HG03439 (cell line): ENCODE results near the gene CMTM8.
A peak's percentile ranks its signal among the peaks of the same experiment; 100 is the strongest.

ENCODE experiments used
- ATAC-seq: cut with Tn5 transposase; IDR thresholded peaks from one replicate; pipeline ENCODE4 v1.9.1; 2021; ENCODE audit warnings: mild to moderate bottlenecking, moderate library complexity; ENCODE audit not compliant: unreplicated experiment

The CMTM8 gene

DNA sequence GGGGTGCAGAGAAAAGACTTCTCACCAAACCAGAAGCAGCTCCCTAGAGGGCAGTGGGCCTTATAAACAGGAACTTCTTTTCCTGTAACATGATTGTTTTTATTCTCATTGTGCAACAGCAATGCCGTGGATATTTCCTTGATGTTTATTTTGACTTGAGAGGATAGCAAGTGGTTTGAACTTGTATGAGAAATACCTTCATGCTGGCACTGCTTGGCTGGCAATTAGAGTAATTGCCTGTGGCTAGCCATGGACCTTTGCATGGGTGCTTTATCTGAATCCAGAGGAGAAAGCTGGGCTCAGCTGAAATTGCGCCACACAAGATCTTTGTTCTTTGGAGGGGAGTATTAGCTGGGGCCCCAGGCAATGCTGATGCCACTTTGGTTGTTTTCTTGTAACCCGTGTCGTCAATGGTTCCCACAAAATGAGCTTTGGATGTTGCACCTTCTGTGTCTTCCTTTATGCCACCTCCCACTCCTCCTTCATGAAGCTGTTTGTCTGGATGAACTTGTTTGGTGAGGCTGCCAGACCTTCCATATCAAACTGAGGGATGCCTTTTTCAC, 37.9 kb downstream of the CMTM8 start:
- ATAC-seq, result no peak

DNA sequence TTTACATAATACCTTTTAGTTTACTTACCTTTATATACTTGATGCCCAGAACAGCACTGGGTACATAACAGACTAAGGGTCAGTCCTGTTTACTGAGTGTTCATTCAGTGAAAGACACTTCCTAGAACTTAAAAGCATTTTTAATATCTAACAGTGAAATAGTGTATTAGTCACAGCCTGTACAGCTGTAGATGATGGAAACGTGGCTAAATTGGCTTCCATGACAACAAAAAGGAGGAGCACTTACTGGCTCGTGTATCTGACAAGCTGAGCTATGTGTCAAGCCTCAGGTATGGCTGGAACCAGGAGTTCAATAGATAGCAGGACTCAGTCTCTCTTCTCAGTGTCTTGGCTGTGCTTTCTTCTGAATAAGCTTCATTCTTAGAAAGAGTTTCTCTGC, 40.2 kb downstream of the CMTM8 start:
- ATAC-seq, result no peak

DNA sequence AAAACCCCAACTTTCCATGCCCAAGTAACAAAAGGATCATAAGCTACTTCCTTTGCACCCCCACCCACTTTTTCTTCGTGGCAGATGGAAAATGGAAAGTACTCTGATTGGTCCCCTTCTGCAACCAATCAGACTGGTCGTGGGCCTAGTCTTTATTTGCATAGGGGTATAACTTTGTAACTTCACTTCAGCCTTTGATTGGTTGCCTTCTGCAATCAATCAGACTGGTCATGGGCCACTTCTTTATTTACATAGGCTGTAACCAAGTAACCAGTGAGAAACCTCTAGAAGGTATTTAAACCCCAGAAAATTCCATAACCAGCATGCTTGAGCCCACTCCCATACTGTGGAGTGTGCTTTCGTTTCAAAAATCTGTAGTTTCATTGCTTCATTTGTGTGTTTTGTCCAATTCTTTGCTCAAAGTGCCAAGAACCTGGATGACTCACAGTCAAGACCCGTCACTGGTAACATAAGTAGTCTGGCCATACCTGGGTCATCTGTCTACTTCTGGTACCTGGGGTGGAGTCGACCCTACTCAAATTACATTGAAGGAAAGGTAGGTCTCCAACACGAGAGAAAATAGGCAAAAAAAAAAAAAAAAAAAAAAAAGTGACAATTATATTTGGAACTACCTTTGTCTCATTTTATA, 41.9 kb downstream of the CMTM8 start:
- ATAC-seq, result no peak

DNA sequence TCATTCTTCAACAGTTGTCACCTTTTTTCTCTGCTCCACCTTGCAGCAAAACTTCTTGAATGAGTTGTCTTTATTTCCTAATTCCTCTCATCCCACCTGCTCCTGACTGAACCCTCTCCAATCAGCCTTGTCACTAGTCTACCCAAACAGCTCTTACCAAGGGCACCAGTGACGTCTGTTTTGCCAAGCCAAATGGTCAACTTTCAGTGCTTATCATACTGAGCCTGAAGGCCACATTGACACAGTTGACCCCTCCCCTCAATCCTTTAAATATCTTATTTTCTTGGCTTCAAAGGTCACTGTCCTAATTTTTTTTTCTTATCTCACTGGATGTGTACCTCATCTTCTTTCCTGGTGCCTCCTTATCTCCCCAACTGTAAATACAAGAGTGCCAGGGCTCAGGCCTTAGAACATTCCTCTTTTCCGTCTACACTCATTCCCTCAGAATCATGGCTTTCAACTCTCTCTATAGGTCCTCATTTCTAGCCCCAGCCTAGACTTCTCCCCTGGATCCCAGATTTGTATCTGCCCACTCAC, 43.2 kb downstream of the CMTM8 start:
- ATAC-seq, result no peak

DNA sequence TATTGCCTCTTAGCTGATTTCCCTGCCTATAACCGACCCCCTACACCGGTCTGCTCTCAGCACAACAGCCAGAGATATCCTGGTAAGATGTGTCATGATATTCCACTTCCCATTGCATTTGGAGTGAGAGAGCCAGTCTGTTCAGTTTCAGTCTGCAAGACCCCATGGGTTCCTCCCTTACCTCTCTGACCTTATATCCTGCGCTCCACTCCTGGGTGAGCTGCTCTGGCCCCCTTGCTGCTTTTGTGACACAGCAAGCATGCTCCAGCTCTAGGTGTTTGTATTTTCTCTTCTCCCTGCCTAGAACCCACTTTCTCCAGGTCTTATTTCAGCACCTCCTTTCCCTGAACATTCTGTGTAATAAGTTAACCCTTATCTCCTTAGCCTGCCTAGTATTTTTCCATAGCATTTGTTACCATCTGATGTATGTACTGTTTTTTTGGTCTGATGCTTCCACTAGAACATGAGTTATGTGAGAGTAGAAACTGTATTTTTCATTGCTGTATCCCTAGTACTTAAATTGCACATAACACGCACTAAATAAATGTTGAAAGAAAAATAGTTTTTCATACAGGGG, 44.2 kb downstream of the CMTM8 start:
- ATAC-seq, result no peak

DNA sequence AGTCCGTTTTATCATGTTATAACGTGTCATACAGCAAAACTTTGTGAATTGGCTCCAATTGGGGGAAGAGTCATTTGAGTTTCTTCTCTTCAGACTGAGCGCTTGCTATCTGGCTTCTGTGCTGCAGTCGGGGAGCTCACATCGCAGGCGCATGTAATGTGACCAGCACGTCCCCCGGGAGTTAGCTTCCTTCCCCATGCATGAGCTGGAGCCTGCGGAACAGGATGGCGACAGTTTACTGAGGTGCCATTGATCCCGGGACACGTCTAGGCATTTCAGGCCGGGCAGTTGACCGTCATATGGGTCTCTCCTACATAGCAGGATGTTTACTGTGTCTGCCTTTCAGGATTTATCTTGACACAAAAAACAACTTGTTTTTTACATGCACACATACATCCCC, 44.8 kb downstream of the CMTM8 start:
- ATAC-seq, result no peak

DNA sequence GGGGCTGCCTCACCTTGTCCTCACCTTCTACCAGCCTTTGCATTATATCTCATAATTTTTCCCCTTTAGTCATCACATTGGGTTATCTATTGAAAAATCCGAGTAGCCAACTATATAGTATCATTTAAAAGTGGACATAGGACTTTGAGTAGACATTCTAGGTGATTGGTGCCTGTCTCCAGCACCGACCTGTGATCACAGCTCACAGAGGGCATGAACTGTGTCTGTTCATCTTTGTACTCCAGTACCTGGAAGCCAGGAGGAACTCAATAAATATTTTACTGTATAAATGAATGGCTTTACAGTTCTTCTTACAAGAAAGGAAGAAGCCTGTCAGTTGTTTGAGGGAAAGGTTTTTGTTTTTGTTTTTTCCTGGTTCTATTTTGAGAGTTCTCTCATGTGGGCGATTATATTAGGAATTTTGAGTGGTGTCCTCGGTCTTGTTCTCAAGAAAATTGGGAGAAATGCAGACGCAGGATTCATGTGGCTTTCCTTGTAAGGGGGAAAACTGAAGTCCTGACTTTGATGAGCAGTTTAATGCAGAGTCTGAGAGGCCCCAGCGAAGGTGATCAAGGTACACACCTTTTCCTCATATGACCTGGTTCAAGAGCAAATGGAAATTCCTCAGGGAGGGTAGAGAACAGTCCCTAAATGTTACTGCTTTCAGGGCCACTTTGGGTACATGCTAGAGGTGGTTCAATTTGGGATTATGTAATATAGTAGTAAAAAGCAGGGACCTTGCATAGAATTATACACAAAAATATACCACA, 46.1 kb downstream of the CMTM8 start:
- no peak for ATAC-seq

DNA sequence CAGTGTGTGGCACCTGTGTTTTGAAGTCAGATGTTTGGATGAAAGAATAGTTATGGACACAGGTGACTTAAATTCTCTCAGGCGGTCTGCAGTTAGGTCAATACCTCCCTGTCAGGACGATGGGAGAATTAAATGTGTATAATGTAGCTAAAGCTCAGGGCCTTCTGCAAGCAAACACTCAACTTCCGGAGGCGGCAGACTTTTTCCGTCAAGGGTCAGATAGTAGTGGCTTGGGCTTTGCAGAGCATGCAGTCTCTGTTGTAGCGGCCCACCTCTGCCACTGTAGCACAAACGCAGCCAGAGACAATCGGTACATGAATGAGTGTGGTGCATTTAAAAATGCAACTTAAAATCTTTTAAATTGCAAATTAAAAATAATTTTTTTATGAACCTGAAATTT, 47.4 kb downstream of the CMTM8 start:
- ATAC-seq, result no peak

DNA sequence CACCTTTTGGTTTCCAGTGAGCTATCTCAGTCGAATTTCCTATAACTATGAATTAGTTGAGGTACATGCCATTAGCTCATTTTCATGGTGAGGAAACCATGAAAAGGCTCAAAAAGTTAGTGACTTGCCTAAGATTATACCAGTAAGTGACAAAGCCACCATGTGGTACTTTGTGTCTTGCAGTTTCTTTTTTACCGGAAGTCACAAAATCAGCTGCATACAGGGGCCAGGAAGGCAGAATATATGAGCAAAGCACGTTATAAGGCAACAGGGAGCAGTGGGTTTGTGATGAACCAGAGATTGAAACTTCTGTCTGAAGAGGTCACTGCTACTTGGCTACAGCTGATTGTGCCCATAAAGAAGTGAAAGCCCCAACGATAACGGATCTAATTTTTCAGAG, 50.3 kb downstream of the CMTM8 start:
- ATAC-seq, result no peak

DNA sequence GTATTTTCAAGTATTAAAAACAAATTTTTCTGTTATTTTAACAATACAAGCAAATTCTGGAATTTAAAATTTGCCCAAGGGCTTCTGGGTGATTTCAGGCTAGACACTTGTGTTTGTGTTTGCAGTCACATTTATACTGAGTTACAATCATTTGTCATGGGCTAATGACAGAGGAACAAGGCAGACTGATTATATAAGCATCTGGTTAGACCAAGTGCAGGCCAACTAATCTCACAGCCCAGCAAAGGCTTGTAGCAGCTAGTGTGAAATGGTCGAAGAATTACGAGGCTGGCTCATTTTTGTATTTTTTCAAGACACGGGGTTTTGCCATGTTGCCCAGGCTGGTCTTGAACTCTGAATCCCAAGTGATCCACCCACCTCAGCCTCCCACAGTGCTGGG, 52.1 kb downstream of the CMTM8 start:
- no peak for ATAC-seq

DNA sequence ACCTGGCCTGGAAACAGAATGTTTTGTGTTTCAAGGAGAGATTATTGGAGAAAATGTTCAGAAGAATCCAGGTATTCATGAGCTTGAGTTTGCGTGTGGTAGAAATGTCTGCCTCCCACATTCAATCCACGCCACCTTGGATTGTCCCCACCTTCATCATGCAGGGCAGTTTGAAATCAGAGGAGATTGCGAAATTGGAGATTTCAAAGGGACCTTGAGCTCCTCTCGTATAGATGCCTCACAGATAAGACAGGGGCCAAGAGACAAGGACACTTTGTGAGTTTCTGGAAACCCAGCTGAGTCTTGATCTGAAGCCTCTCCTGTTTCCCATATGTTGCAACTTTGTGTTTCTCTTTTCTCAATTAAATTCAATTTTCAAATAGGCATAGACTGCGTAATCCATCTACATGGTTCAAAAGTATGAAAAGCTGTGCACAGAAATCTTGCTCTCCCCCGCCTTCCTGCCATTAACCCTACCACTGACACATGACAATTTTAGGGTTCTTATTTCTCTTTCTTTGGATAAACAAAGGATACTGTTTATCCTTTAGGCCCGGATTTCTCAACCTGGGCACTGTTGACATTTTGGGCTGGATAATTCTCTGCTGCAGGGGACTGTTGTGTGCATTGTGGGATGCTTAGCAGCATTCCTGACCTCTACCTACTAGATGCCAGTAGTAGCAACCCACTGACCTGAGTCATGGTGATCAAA, 53.8 kb downstream of the CMTM8 start:
- ATAC-seq, result no peak

DNA sequence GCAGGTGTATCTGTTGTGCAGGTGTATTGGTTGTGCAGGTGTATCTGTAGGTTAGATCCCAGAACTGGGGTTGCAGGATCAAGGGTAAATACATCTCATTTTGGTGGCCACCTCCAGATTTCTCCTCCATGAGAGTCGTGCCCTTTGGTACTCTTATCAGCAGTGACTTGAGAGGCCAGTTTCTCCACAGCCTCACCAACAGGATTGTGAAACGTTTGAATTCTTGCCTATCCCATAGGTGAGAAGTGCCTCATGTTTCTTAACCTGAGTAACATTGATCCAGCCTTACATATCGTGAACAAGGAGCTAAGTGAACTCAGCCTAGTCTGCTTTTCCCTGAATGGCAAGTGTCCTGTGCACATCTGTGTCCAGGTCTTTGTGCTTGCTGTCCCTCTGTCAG, 55.4 kb downstream of the CMTM8 start:
- no peak for ATAC-seq

DNA sequence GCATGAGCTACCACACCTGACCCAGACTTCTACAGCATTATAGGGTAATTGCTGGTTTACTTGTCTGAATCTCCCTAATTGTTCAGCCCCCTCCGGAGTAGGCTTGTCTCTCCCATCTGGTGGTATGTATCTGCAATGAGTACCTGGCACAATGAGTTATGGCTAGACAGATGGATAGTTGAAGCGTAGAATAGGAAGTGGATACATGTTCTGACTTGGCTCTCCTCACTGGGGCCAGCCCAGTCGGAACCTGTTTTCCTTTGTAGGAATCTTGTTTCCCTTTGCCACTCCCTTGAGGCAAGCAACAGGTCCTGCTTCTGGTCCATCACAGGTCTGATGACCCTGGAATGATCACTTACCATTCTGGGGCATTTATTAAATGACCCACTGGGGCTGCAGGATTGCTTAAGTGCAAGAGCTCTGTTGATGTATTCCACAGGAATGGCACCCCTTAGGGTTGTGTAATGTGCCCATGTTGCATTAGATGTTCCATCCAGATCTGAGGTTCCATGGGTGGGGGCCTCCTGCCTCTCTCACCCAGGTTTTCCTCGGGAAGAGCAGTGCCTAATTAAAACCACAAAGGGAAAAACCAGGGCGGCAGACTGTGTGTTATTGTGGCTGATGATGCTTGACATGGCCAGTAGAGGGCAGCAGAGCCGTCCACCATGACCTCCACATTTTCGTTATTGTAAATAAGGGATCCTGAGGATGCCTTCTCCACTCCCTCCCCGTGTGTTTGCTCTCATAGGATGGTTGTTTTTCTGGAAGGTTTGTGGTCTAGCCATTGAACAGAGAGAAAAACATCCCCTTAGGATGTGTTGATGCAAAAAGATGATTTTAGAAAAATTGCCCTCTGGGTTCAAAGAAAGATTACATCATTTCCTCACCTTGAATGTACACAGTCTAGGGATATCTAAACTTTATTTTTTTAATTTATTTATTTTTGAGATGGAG, 58.0 kb downstream of the CMTM8 start:
- ATAC-seq, result peak; percentile 52

DNA sequence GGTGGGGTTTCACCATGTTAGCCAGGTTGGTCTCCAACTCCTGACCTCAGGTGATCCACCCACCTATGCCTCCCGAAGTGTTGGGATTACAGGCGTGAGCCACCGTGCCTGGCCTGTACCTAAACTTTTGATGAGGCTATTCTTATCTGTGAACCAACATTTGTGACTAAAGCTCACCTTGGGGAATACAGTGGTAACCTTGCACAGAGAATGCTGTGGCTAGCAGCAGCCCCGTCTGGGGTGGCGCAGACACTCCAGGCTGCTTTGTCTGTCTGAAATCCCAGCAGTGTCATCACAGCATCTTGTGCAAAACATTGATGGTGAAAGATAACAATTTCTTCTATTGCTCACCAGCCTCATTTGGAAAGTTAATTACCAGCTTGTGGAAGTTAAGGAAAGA, 58.9 kb downstream of the CMTM8 start:
- no peak for ATAC-seq

DNA sequence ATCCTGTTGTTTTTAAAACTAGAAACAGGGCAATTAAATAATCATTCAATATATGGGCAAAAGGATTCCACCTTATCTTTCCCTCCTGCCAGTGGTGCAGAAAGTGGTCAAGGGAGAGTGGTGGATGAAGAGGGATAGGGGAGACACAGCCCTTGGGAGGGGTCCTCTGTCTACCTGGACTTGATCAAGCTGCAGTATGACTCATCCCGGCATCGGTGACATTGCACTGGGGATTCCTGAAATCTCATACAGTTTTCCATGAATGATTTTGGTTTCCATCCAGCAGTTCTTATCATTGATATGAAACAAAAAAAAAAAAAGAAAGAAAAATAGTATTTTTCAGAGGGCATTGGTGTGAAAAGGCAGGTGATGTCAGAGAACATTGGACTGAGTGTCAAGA, 62.9 kb downstream of the CMTM8 start:
- ATAC-seq, result no peak

DNA sequence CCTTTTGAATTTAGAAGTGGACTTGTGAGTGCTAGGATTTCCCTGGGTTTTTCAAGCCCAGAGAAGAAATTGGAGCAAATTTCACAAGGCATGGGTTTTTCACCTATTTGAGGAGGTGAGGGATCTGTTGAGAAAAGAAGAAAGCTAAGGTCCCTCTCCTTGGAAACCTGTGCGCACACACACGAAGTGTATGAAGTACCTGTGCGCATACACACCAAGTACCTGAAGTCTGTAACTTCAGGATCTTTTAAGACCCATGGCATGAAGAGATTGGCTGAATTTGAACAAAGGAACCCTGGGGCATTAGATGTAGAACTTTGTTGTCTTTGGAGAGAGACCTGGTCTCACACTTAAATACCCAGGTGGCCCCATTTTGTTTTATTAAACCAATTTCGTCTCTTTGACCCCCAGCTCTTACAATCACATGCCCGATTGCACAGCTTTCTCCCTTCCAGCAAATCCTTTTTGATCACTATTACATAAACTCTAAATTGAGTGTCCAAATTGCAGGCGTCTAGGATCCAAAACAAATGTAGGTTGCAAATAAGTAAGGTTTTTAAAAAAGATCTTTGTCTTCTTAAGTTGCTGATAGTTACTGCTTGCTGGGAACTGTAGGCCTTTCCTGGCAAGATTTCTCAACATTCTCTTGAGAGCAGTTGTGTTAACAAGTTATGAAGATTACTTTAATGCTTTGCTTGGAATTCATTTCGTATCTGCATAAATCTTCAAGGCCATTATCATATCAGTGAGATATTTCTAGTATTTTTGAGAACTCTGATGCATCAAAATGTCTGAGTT, 64.3 kb downstream of the CMTM8 start:
- no peak for ATAC-seq

DNA sequence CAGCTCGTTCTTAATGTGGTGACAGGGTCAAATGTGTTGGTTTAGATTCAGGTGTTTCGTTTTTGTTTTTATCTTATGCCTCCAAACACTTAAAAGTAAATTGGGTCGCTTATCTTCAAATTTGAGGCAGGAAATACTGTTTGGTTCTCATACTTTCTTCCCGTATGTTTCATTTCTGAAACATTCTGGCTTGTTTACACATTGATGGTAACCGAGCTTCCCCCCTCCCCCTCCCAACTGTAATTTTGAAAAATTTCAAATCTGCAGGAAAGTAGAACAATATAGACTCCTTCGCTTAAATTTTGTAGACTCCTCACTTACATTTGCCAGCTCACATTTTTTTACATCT, 64.9 kb downstream of the CMTM8 start:
- no peak for ATAC-seq

DNA sequence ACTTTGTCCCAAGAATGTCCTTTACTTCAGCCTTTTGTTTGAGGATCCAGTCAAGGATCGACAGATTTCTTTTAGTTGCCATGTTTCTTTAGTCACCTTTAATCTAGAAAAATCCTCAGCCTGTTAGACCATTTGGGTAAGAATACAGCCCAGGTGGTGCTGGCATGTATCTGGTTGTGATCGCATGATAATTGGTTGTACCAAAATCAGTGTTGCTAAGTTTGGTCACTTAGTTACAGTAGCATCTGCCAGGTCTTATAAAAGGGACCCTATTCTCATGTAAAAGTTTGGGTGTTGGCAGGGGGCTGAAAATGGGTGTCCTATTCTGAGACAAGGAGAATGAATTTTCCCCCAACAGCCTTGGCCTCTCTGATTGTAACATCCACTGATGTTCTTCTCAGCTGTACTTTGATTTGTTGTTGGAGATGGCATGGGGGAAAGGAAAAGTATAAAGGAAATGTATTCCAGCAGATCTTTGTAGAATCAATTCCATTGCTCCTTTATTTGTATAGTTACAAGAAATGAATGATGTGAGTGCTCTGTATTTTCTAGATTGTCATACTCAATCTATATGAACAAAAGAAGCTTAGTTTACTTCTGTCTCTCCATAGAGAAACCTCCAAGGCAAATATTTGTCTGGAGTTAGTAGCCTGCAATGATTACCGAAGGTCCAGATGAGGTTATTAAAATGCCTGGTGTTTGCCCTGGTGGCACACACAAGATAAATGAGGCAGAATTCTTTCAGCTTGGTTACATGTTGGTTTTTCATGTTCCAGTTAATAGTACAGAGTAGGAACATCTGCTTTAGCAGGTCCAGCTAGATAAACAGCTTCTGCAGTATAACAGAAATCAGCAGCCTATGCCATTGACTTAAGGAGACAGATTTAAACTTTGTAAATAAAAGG, 65.7 kb downstream of the CMTM8 start:
- no peak for ATAC-seq
